ENCODE data around the gene LRRC3. TPM values are rescaled to one million over a fixed set of nuclear protein-coding genes. Genes with fewer than 3 reads are reported as not detected.

The LRRC3 gene
- polyA plus RNA-seq, 1 donor (not counting 4 experiments of a cell fraction or from before 2014, with no cell fraction given): 1.4 TPM

- Histone ChIP-seq H3K27ac (ENCODE audit: control insufficient read depth, insufficient read depth, low read length) (no peak overlapping the region), H3K36me3 (ENCODE audit: control insufficient read depth in 2 of 2, extremely low read depth in 1 of 2, insufficient read depth in 2 of 2, low read length in 2 of 2) (no peaks in the 10 kb centered on the region), H3K4me2 (ENCODE audit: control insufficient read depth, extremely low read depth, insufficient read depth, low read depth, low read length) (no peak overlapping the region), H3K9ac (ENCODE audit: control insufficient read depth, extremely low read depth, insufficient read depth, low read length) (no peak overlapping the region), H2AFZ (ENCODE audit: control insufficient read depth, low read length) (no peak overlapping the region), H3K79me2 (ENCODE audit: control insufficient read depth, insufficient read depth, low read length) (no peaks in the 10 kb centered on the region), H3K9me3 (ENCODE audit: control insufficient read depth, low read depth, low read length) (no peaks in the 10 kb centered on the region), H3K9me1 (ENCODE audit: control insufficient read depth, extremely low read depth, insufficient read depth, low read length) (no peaks in the 10 kb centered on the region), H3K4me1 (ENCODE audit: control insufficient read depth, extremely low read depth, insufficient read depth, low read length) (no peaks in the 10 kb centered on the region), H3K4me3 (ENCODE audit: control insufficient read depth in 2 of 3, extremely low read depth in 1 of 3, insufficient read depth in 2 of 3, low read depth in 1 of 3, low read length in 3 of 3) (no peak overlapping the region), H3K27me3 (ENCODE audit: control insufficient read depth, extremely low read depth, insufficient read depth, low read length) (no peaks in the 10 kb centered on the region), H4K20me1 (ENCODE audit: control insufficient read depth, extremely low read depth, insufficient read depth, low read length) (no peaks in the 10 kb centered on the region)
- TF ChIP-seq CTCF (optimal IDR thresholded peaks at IDR 0.05 in 1 of 3, IDR thresholded peaks at IDR 0.05 in 1 of 3, conservative IDR thresholded peaks at IDR 0.05 in 1 of 3; ENCODE audit: extremely low read depth in 1 of 3, insufficient read depth in 2 of 3, low read length in 3 of 3) (no peak), EZH2 (IDR thresholded peaks at IDR 0.05; ENCODE audit: low read length) (no peak)
- dilution Hi-C loops (cut with MboI; ENCODE audit: extremely low pct_ligation_motif_present, low sequenced_read_pairs): loop anchor here (25.0 kb wide), 1 partner anchor 252 kb away; no protein-coding TSS in a partner anchor
- FAIRE-seq (no peak), DNase-seq (ENCODE audit: low read depth, low spot score) (no peak)
These were observed 30.5 kb downstream of the LRRC3 start for GRCh38 chr21:44485796-44486195.

- TF ChIP-seq EZH2 (IDR thresholded peaks at IDR 0.05; ENCODE audit: low read length) (no peak), CTCF (optimal IDR thresholded peaks at IDR 0.05 in 1 of 3, IDR thresholded peaks at IDR 0.05 in 1 of 3, conservative IDR thresholded peaks at IDR 0.05 in 1 of 3; ENCODE audit: extremely low read depth in 1 of 3, insufficient read depth in 2 of 3, low read length in 3 of 3) (no peak)
- Histone ChIP-seq H3K4me1 (ENCODE audit: control insufficient read depth, extremely low read depth, insufficient read depth, low read length) (no peaks in the 10 kb centered on the region), H3K9me1 (ENCODE audit: control insufficient read depth, extremely low read depth, insufficient read depth, low read length) (no peaks in the 10 kb centered on the region), H3K79me2 (ENCODE audit: control insufficient read depth, insufficient read depth, low read length) (no peaks in the 10 kb centered on the region), H3K9ac (ENCODE audit: control insufficient read depth, extremely low read depth, insufficient read depth, low read length) (no peak overlapping the region), H3K4me2 (ENCODE audit: control insufficient read depth, extremely low read depth, insufficient read depth, low read depth, low read length) (no peak overlapping the region), H3K36me3 (ENCODE audit: control insufficient read depth in 2 of 2, extremely low read depth in 1 of 2, insufficient read depth in 2 of 2, low read length in 2 of 2) (no peaks in the 10 kb centered on the region), H2AFZ (ENCODE audit: control insufficient read depth, low read length) (no peak overlapping the region), H3K27me3 (ENCODE audit: control insufficient read depth, extremely low read depth, insufficient read depth, low read length) (no peaks in the 10 kb centered on the region), H3K9me3 (ENCODE audit: control insufficient read depth, low read depth, low read length) (no peaks in the 10 kb centered on the region), H3K27ac (ENCODE audit: control insufficient read depth, insufficient read depth, low read length) (no peak overlapping the region), H3K4me3 (ENCODE audit: control insufficient read depth in 2 of 3, extremely low read depth in 1 of 3, insufficient read depth in 2 of 3, low read depth in 1 of 3, low read length in 3 of 3) (no peak overlapping the region), H4K20me1 (ENCODE audit: control insufficient read depth, extremely low read depth, insufficient read depth, low read length) (no peaks in the 10 kb centered on the region)
- dilution Hi-C loops (cut with MboI; ENCODE audit: extremely low pct_ligation_motif_present, low sequenced_read_pairs): loop anchor here (25.0 kb wide), 1 partner anchor 251 kb away; no protein-coding TSS in a partner anchor
- DNase-seq (ENCODE audit: low read depth, low spot score) (no peak), FAIRE-seq (no peak)
These were observed 31.0 kb downstream of the LRRC3 start for GRCh38 chr21:44486302-44486701.
